Activated T-cell treated with anti-CD3 and anti-CD28 coated beads for 48 hours (primary cell): ENCODE data around the gene MYL5.

Experiments
- DNase-seq: peaks from one replicate; pipeline ENCODE4 v3.0.0-alpha.2; 2020; ENCODE audit warnings: low read depth

The MYL5 gene

GRCh38 chr4:707929-708630 is 33.7 kb downstream of the MYL5 start:
- no peak for DNase-seq

DNA sequence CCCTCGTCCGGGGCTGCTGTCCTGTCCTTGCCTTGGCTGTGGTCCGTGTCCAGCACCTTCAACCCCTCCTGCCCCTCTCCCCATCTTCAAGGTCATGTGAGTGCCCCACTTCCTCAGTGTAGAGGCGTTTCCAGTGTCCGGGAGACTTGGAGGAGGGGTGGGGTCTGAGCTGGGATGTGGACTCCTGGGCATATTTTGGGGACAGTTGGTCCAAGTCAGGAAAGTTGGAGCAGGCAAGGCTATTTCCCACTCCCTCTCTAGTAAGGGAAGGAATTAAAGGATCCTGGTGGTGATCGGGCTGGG is 34.2 kb downstream of the MYL5 start:
- no peak for DNase-seq

- DNase-seq: no peak
Observed at GRCh38 chr4:709348-709747, 35.0 kb downstream of the MYL5 start.

DNA sequence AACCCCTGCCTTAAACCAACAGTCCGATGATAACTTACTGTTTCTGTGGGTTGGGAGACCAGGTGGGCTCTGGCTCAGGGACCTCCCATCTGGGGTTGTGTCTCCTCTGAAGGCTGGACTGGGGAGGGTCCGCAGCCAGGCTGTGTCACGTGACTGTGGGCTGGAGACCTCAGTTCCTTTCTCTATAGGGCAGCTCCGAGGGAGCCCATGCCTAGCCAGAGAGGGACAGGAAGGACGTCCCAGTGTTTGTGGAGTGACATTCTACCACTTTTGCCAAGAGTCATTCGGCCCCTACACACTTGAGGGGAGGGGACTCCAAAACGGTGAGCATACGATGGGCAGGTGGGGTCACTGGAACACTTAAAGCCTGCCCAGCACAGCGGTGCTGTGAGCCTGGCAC is 35.8 kb downstream of the MYL5 start:
- no peak for DNase-seq

- DNase-seq: no peak
Observed at GRCh38 chr4:710916-711315, 36.6 kb downstream of the MYL5 start.

- no peak for DNase-seq
Observed at GRCh38 chr4:712093-712492, 37.8 kb downstream of the MYL5 start.

DNA sequence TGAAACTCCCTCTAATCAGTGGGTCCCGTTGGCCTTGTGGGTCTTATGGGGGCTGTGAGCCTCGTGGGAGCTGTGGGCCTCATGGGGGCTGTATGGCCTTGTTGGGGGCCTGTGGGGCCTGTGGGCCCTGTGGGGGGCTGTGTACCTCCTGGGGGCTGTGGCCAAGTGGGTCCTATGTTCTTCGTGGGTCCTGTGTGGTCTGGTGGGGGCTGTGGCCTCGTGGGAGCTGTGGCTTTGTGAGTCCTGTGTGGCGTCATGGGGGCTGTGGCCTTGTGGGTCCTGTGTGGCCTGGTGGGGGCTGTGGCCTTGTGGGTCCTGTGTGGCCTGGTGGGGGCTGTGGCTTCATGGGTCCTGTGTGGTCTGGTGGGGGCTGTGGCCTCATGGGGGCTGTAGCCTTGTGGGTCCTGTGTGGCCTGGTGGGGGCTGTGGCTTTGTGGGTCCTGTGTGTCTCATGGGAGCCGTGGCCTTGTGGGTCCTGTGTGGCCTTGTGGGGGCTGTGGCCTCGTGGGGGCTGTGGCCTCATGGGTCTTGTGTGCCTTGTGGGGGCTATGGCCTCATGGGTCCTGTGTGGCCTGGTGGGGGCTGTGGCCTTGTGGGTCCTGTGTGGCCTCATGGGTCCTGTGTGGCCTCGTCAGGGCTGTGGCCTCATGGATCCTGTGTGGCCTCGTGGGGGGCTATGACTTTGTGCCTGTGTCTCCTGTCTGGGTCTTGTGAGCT is 38.7 kb downstream of the MYL5 start:
- no peak for DNase-seq

- no peak for DNase-seq
Observed at GRCh38 chr4:714087-714486, 39.7 kb downstream of the MYL5 start.

GRCh38 chr4:717601-718320 is 43.4 kb downstream of the MYL5 start:
- no peak for DNase-seq

DNA sequence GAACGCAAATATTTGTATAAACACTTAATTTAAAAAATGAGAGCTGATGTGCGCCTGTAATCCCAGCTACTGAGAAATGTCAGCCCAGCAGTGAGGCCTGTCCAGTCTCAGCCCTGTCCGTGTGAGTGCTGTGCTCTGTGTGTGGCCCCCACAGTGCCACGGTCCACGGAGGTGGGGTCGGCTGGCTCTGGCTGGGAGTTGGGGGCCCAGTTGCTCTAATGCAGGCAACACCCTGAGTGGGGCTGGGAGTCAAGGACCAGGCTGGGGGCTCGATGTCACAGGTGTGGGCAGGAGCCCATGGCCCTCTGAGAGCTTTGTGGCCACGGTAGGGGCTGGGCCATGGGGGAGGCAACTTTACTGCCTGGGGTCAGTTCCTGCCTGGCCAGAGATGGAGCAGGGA is 44.1 kb downstream of the MYL5 start:
- DNase-seq: no peak

DNA sequence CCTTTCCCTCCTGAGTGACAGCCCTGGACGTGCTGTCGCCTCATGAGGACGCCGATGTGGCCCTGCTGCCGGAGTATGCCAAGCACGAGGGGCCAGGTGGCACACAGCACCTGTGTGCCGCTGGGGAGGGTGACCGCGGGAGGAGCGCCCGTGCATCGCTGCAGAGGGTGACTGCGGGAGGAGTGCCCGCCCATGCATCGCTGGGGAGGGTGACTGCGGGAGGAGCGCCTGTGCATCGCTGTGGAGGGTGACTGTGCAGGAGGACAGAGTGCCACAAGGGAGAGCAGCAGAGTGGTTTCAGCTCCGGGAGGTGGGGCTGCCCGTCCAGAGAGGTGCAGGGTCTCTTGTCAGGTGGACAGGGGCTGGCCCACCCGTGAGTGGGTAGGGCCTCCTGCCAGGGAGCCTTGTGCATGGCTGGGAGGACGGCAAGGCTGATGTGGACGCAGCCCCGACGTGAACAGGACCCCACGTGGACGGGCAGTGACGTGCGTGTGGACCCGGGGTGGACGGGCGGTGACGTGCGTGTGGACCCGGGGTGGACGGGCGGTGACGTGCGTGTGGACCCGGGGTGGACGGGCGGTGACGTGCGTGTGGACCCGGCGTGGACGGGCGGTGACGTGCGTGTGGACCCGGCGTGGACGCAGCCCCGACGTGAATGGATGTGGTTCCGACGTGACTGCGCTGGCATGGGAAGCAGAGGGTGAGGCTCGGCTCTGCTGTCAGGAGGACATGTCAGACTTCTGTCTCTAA is 45.9 kb downstream of the MYL5 start:
- DNase-seq: no peak

DNA sequence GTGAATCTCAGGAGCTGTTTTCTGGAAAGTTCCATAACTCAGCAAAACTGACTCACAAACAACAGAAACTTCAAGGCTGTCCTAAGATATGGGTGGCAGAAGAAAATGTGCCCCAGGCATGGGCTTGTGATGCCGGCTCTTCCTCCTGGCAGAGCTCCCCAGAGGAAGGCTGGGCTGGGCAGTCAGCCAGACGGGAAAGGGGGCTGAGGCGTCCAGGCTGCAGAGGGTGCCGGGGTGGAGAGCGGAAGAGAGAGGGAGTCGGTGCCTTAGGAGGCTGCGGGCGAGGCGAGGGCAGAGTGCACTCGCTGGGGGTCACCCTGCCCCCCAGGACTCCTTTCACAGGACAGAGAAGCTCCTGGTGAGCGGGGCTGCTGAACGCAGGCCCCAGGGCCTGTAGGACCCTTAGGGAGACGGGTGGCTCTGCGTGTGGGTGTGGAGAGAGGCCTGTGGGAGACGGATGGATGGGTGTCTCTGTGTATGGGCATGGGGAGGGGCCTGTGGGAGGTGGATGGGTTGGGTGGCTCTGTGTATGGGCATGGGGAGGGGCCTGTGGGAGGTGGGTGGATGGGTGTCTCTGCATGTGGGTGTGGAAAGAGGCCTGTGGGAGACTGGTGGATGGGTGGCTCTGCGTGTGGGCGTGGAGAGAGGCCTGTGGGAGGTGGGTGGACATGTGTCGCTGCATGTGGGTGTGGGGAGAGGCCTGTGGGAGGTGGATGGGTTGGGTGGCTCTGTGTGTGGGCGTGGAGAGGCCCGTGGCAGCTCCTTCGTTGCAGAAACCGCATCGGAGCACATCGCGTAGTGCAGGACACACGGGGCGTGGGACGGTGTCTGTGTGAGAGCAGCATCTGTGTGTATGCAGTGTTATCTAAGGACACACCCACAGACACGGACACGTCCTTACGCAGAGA is 47.2 kb downstream of the MYL5 start:
- no peak for DNase-seq

- no peak for DNase-seq
Observed at GRCh38 chr4:722169-722725, 47.9 kb downstream of the MYL5 start.

- DNase-seq: no peak
Observed at GRCh38 chr4:722851-723360, 48.6 kb downstream of the MYL5 start.

DNA sequence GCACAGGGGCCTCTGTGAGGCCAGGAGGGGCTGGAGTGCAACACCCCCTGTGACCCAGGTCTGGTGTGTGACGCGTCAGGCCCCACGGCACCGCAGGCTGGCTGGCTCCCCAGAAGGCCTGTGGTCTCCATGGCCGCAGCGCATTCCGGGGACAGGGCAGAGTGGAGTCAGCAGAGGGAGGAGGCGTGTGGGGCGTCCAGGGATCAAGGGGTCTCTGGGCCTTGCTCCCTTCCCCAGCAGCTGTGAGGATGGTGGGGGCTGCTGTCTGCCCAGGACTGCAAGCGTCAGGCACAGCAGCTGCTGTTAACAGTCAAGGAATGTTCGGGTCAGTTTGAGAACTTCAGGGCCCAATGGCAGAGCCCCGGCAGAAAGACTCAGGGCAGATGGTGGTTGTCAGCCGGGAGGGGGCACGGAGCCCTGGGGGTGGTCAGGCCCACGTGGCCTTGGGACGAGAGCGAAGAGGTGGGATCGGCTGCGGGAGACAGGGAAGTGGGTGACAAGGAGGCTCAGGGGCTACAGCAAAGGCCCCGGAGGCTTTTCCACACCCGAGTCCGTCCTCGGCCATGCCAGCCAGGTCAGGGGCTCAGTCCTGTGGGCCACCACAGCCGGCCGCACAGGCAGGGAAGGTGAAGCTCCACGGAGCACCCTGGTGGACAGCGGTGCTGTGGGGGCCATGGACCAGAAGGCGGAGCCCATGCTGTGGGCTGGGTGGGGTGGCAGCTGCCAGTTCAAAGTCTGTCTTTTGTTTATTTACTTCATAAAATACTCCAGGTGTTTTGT is 49.6 kb downstream of the MYL5 start:
- DNase-seq: no peak

DNA sequence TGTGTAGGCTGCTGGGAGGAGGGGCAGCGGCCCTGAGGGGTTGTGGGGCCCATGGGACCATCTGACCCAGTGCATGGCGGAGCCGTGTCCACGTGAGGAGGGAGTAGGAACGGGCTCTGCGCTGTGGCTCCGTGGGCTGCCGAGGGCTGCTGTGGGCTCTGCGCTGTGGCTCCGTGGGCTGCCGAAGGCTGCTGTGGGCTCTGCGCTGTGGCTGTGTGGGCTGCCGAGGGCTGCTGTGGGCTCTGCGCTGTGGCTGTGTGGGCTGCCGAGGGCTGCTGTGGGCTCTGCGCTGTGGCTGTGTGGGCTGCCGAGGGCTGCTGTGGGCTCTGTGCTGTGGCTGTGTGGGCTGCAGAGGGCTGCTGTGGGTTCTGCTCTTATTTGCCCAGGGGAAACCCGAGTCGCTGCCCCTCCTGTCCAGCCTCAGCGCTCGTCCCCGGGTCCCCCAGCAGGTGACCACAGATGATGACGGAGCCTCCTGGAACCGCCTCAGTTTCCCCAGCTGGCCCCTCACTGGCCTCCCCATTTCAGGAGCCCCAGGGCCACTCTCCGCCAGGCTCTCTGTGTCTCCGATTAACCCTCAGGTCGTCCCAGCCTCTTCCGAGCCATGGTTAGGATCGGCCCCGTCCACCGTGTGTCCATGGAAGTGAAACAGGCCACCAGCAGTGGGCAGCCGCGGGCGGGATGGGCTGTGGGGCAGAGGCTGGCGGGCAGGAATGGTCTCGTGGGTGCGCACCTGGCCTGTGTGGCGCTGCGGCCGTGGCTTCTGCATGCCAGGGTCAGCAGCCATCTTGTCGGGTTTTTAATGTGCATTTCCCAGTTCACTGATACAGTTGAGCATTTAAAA is 51.3 kb downstream of the MYL5 start:
- DNase-seq: no peak

DNA sequence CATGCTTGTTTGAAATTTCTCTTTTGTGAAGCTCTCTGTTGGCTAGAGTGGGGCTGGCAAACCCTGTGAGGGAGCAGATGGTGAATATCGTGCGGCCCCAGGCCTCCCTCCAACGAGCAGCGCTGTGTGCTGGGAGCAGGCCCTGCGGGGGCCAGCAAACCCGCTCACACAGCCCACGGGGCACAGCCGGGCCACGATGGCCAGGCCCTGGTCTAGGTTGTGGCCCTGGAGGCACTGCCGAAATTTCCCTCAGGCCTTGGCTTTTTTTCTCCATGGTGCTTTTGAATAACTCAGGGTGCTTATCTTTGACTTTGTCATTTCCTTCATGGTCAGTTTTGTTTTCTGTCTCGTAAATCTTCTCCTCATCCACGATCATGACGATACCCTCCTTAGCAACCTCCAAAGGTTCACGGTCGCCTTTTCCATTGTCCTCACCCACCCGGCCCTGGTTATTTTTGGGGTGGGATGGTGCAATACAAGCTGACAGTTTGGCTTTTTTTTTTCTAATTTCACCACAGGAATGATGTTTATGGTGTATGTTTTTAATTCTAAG is 52.0 kb downstream of the MYL5 start:
- no peak for DNase-seq

DNA sequence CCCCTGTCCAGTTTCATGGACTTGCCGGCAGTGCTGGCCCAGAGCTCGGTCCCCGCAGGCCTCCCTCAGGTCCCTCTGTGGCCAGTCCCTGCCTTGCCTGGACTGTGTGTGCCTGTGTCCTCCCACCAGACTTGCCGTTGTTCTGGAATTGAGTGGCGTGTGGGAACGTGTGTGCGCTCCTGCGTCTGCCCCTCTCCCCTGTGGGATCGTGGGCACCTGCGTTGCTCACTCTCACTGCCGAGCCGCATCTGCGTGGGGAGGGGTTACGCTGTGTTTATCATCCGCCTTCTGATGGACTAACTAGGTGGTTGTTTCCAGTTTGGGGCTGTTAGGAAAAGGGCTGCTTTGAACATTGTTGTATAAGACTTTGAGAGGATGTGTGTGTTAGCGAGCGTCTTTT is 52.5 kb downstream of the MYL5 start:
- no peak for DNase-seq

DNA sequence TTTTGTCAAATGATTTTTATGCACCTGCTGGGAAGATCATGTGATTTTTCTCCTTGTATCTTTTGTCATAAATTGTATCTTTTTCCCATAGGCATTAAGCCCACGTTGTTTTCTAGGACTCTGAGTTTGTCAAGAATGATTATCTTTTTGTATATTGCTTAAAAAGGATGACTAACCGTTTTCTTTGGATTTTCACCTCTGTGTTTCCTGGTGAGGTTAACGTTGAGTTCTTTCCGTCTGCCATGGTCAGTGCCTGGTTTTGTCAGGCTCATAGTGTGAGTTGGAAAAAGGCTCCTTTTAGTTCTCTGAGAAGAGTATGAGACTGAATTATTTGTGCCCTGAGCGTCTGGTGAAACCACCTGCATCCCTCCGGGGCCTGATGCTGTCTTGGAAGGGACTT is 53.2 kb downstream of the MYL5 start:
- no peak for DNase-seq
